ENCODE data around the gene RRAS. TPM values are rescaled to one million over a fixed set of nuclear protein-coding genes. Genes with fewer than 3 reads are reported as not detected.

RRAS gene
- total and polyA plus RNA-seq, 4 donors, result 4.1 to 18.5 (median 11.1) TPM

GRCh38 chr19:49594157-49594992 lies 45.6 kb downstream of the RRAS start:
- WGBS, result 95% methylated on average over 35 of the region's 35 CpGs
- H3K27me3 ChIP-seq (ENCODE audit: control insufficient read depth in 4 of 4, insufficient read depth in 4 of 4, low read length in 3 of 4), result no peaks in the 10 kb centered on the region
- no peak overlapping the region for H3K9ac ChIP-seq (ENCODE audit: low read depth in 1 of 2, low read length in 2 of 2)
- TF ChIP-seq MAX (IDR thresholded peaks at IDR 0.05) (no peak), ATF3 (IDR thresholded peaks at IDR 0.05) (no peak), CTCF (IDR thresholded peaks at IDR 0.05; ENCODE audit: low read depth, low read length, missing input control) (no peak), SP1 (IDR thresholded peaks at IDR 0.05) (no peak)
- peaks cover 0 to 21% (median 15%) of the 10 kb centered on the region in 4 donors for H3K4me1 ChIP-seq (ENCODE audit: control insufficient read depth in 4 of 4, insufficient read depth in 4 of 4, low read length in 3 of 4)
- H3K9me3 ChIP-seq (ENCODE audit: control insufficient read depth in 4 of 4, low read length in 3 of 4), result no peaks in the 10 kb centered on the region
- DNase-seq (ENCODE audit: low spot score), result no peak
- no peak overlapping the region for H3K27ac ChIP-seq (ENCODE audit: low read depth in 1 of 2, low read length in 2 of 2)
- H3K4me3 ChIP-seq (ENCODE audit: low read depth in 1 of 3, low read length in 3 of 3), result no peak overlapping the region
- peaks cover 5 to 28% (median 12%) of the 10 kb centered on the region in 4 donors for H3K36me3 ChIP-seq (ENCODE audit: control insufficient read depth in 4 of 4, insufficient read depth in 3 of 4, low read depth in 1 of 4, low read length in 3 of 4)

GRCh38 chr19:49593233-49594113 lies 46.5 kb downstream of the RRAS start:
- Histone ChIP-seq H3K36me3 (ENCODE audit: control insufficient read depth in 4 of 4, insufficient read depth in 3 of 4, low read depth in 1 of 4, low read length in 3 of 4) (peaks cover 0 to 20% (median 8%) of the 10 kb centered on the region in 4 donors), H3K9me3 (ENCODE audit: control insufficient read depth in 4 of 4, low read length in 3 of 4) (no peaks in the 10 kb centered on the region), H3K4me1 (ENCODE audit: control insufficient read depth in 4 of 4, insufficient read depth in 4 of 4, low read length in 3 of 4) (peaks cover 0 to 21% (median 15%) of the 10 kb centered on the region in 4 donors), H3K9ac (ENCODE audit: low read depth in 1 of 2, low read length in 2 of 2) (no peak overlapping the region), H3K4me3 (ENCODE audit: low read depth in 1 of 3, low read length in 3 of 3) (peak overlapping the region in 1 of 3 donors; percentile 95), H3K27me3 (ENCODE audit: control insufficient read depth in 4 of 4, insufficient read depth in 4 of 4, low read length in 3 of 4) (no peaks in the 10 kb centered on the region), H3K27ac (ENCODE audit: low read depth in 1 of 2, low read length in 2 of 2) (peak overlapping the region; percentile 31 to 37)
- peak; percentile 95 for DNase-seq (ENCODE audit: low spot score)
- TF ChIP-seq YY1 (IDR thresholded peaks at IDR 0.05) (no peak), HNF4A (conservative IDR thresholded peaks at IDR 0.05) (no peak), TAF1 (conservative IDR thresholded peaks at IDR 0.05) (no peak), ZBTB33 (IDR thresholded peaks at IDR 0.05) (no peak), GABPA (IDR thresholded peaks at IDR 0.05 in 1 of 2, conservative IDR thresholded peaks at IDR 0.05 in 1 of 2) (no peak), ATF3 (IDR thresholded peaks at IDR 0.05) (no peak), SP1 (IDR thresholded peaks at IDR 0.05) (peak; percentile 70), JUND (IDR thresholded peaks at IDR 0.05) (no peak), RAD21 (IDR thresholded peaks at IDR 0.05) (no peak), NR2F2 (IDR thresholded peaks at IDR 0.05) (peak; percentile 15)
- WGBS, result 46% methylated on average over 27 of the region's 27 CpGs

Measured in liver (tissue), 9 donors.